Measurements from ENCODE around the gene AKAP9. TPM values are rescaled to one million over a fixed set of nuclear protein-coding genes. Genes with fewer than 3 reads are reported as not detected.

The AKAP9 gene
- total RNA-seq, 6 experiments from 2014 or later, result 30.9 to 63.7 (median 40.5) TPM

DNA sequence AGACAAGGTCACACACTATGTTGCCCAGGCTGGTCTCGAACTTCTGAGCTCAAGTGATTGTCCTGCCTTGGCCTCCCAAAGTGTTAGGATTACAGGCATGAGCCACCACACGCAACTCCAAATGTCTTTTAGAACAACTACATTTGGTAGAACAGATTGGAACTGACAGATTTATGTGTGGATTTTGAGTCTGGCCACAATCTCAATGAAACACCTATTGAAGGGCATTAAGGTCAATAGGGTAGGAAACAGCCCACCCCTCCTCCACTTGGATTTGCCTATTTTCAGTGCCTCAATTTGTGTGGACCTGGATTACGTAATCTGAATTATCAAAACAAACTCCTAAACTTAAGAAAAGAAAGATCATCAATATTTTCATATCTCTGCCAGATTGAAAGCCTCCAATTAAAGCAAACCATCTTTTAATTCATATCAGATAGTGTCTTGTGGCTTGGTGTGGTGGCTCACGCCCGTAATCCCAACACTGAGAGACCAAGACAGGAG, 209.1 kb downstream of the AKAP9 start:
- no peak for ATAC-seq
- no peak overlapping the region for H3K4me3 ChIP-seq

DNA sequence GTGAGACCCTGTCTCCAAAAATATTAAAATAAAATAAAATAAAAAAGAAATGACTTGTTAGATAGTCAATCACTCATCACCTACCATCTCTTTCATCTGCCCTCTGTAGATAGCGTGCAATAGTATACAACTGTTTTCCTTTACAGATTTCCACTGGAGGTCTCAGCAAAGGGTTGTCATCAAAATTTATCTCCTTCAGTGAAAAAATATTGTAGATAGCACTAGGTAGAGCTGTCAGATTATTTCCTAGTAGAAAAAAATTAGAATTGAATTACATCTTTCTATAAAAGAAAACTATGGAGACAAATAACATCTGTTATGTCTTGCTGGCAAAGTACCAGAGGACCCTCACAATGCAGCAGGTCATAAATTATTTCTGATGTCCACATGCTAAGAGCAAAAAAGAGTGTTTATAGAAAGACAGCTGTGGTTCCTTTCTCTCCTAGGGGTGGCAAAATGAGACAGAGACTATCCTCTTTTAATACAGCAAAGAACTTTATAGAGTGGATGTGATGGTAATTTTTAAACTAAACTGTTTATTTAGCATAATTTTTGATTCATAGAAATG, 209.9 kb downstream of the AKAP9 start:
- H3K9me3 ChIP-seq, result no peaks in the 10 kb centered on the region
- intact Hi-C loops (cut with DNase I), result no loop called here
- 86% methylated on average over 1 of the region's 1 CpG for WGBS (ENCODE audit: insufficient coverage, low coverage, low lambda C conversion rate, missing lambda C conversion rate)
- no peaks in the 10 kb centered on the region for H3K36me3 ChIP-seq
- TF ChIP-seq, protein P1, sequence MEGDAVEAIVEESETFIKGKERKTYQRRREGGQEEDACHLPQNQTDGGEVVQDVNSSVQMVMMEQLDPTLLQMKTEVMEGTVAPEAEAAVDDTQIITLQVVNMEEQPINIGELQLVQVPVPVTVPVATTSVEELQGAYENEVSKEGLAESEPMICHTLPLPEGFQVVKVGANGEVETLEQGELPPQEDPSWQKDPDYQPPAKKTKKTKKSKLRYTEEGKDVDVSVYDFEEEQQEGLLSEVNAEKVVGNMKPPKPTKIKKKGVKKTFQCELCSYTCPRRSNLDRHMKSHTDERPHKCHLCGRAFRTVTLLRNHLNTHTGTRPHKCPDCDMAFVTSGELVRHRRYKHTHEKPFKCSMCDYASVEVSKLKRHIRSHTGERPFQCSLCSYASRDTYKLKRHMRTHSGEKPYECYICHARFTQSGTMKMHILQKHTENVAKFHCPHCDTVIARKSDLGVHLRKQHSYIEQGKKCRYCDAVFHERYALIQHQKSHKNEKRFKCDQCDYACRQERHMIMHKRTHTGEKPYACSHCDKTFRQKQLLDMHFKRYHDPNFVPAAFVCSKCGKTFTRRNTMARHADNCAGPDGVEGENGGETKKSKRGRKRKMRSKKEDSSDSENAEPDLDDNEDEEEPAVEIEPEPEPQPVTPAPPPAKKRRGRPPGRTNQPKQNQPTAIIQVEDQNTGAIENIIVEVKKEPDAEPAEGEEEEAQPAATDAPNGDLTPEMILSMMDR (IDR thresholded peaks at IDR 0.05), result no peak
- no peak for TF ChIP-seq POLR2A (IDR thresholded peaks at IDR 0.05)
- no peak overlapping the region for H3K4me3 ChIP-seq
- ATAC-seq, result no peak
- H3K27ac ChIP-seq, result no peak overlapping the region
- DNase-seq, result no peak
- H3K27me3 ChIP-seq, result no peaks in the 10 kb centered on the region
- no peaks in the 10 kb centered on the region for H3K4me1 ChIP-seq

More for the DNA sequence above, 209.1 kb downstream of the AKAP9 start:
- intact Hi-C loops (cut with DNase I), result no loop called here
- Histone ChIP-seq H3K9me3 (no peaks in the 10 kb centered on the region), H3K36me3 (no peaks in the 10 kb centered on the region), H3K4me1 (no peaks in the 10 kb centered on the region), H3K27ac (no peak overlapping the region), H3K27me3 (no peaks in the 10 kb centered on the region)
- TF ChIP-seq, protein P1 (IDR thresholded peaks at IDR 0.05), result no peak
- TF ChIP-seq POLR2A (IDR thresholded peaks at IDR 0.05), result no peak
- DNase-seq, result no peak
- WGBS (ENCODE audit: insufficient coverage, low coverage, low lambda C conversion rate, missing lambda C conversion rate), result 92% methylated on average over 5 of the region's 5 CpGs

DNA sequence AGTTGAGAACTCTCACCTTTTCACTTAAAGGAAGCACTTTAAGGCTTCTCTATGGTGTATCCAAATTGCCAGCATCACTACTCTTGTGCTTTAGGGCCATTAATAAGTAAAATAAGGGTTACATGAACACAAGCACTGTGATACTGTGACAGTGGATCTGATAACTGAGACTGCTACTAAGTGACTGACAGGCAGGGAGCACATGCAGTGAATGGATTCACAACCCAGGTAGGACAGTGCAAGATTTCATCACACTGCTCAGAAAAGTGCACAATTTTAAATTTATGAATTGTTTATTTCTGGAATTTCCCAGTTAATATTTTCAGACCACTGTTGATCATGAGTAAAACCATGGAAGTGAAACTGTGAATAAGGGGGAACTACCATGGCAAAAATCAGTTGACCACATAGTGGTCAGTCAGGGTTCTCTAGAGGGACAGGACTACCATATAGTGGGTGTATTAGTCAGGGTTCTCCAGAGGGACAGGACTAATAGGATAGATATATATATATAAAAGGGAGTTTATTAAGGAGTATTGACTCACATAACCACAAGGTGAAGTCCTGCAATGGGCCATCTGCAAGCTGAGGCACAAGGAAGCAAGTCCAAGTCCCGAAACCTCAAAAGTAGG, 214.6 kb downstream of the AKAP9 start:
- no peak for ATAC-seq

DNA sequence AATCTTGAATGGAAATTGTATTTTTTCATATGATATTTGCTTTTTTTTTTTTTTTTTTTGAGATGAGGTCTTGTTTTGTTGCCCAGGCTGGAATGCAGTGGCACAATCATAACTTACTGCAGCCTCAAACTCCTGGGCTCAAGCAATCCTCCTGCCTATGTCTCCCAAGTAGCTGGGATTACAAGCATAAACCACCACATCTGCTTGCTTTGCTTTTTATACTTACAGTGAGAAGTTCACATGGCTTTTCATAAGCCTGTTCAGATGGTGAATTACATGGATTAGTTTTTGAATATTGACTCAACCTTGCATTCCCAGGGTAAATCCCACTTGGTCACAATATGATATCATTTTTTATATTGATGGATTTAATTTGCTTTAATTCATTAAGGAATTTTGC, 216.3 kb downstream of the AKAP9 start:
- Histone ChIP-seq H3K4me3 (no peak overlapping the region), H3K27ac (no peak overlapping the region), H3K4me1 (no peaks in the 10 kb centered on the region), H3K36me3 (no peaks in the 10 kb centered on the region), H3K27me3 (no peaks in the 10 kb centered on the region), H3K9me3 (no peaks in the 10 kb centered on the region)
- DNase-seq, result no peak
- TF ChIP-seq POLR2A (IDR thresholded peaks at IDR 0.05), result no peak
- TF ChIP-seq, protein P1 (IDR thresholded peaks at IDR 0.05), result no peak
- intact Hi-C loops (cut with DNase I), result no loop called here
- ATAC-seq, result no peak

More for the DNA sequence above, 214.6 kb downstream of the AKAP9 start:
- no peaks in the 10 kb centered on the region for H3K27me3 ChIP-seq
- 71% methylated on average over 1 of the region's 1 CpG for WGBS (ENCODE audit: insufficient coverage, low coverage, low lambda C conversion rate, missing lambda C conversion rate)
- H3K4me3 ChIP-seq, result no peak overlapping the region
- H3K36me3 ChIP-seq, result no peaks in the 10 kb centered on the region
- no peak for DNase-seq
- no peaks in the 10 kb centered on the region for H3K4me1 ChIP-seq
- H3K9me3 ChIP-seq, result no peaks in the 10 kb centered on the region
- no peak for TF ChIP-seq POLR2A (IDR thresholded peaks at IDR 0.05)
- TF ChIP-seq, protein P1 (IDR thresholded peaks at IDR 0.05), result no peak
- intact Hi-C loops (cut with DNase I), result no loop called here
- H3K27ac ChIP-seq, result no peak overlapping the region
